Astrocyte of the spinal cord (primary cell): ENCODE measurements around the gene HIBCH.
"Not testable (repeated sequence)": the region's sequence is repeated elsewhere in the genome, so short reads cannot be mapped to it uniquely, and the experiment has no call there.

Experiments used
- DNase-seq: peaks from one replicate; pipeline ENCODE4 v3.0.0; 2011; ENCODE audit warnings: low read depth, low spot score
- H3K4me3 ChIP-seq: 2 replicates; pipeline ENCODE4 v1.5.1; 2011; ENCODE audit warnings: low read depth, mild to moderate bottlenecking, low read length, moderate library complexity
- in situ Hi-C: cut with HindIII; loops from 2 replicates; pipeline ENCODE4 v1.10.0; 2017; ENCODE audit warnings: low sequenced_read_pairs
- TF ChIP-seq, protein P1 (sequence below): IDR thresholded peaks from 2 replicates; pipeline ENCODE4 v1.5.1; 2012; ENCODE audit warnings: low read depth, mild to moderate bottlenecking, low read length, inconsistent platforms

Gene HIBCH

DNA sequence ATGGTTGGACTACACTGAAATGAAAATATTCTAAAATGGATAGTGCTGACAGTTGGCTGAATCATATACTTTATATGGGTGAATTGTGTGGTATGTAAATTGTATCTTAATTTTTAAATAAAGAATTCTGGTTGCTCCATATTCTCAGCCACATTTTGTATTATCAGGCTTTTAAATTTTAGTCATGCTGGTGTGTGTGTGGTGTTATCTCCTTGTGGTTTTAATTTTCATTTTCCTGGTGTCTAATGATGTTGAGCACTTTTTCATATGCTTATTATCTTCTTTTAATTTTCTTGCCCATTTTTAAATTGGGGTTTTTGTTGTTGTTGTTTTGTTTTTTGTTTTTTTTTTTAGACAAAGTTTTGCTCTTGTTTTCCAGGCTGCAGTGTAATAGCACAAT, 3.8 kb upstream of the HIBCH start:
- no peak for DNase-seq
- H3K4me3 ChIP-seq, result no peak overlapping the region
- TF ChIP-seq, protein P1, sequence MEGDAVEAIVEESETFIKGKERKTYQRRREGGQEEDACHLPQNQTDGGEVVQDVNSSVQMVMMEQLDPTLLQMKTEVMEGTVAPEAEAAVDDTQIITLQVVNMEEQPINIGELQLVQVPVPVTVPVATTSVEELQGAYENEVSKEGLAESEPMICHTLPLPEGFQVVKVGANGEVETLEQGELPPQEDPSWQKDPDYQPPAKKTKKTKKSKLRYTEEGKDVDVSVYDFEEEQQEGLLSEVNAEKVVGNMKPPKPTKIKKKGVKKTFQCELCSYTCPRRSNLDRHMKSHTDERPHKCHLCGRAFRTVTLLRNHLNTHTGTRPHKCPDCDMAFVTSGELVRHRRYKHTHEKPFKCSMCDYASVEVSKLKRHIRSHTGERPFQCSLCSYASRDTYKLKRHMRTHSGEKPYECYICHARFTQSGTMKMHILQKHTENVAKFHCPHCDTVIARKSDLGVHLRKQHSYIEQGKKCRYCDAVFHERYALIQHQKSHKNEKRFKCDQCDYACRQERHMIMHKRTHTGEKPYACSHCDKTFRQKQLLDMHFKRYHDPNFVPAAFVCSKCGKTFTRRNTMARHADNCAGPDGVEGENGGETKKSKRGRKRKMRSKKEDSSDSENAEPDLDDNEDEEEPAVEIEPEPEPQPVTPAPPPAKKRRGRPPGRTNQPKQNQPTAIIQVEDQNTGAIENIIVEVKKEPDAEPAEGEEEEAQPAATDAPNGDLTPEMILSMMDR, result no peak
- in situ Hi-C loops, result no loop called here

DNA sequence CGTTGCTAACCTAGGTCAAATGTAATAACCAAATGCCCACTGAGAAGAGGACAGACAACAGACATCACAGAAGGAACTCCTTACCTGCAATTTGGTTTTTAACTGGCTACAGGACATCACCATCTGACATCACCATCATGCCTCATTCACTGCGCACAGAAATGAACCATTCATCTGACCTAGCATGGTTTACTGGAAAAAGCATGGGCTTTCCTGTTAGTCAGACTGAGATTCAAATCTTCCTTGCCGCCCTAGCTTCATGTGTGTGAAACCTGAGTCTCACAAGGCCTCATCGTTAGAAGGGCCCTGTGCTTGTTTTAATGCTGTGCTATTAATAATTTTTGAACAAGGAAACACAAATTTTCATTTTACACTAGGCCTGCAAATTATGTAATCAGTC, 1.1 kb upstream of the HIBCH start:
- in situ Hi-C loops, result no loop called here
- TF ChIP-seq, protein P1, result no peak
- no peak for DNase-seq
- H3K4me3 ChIP-seq, result no peak overlapping the region

DNA sequence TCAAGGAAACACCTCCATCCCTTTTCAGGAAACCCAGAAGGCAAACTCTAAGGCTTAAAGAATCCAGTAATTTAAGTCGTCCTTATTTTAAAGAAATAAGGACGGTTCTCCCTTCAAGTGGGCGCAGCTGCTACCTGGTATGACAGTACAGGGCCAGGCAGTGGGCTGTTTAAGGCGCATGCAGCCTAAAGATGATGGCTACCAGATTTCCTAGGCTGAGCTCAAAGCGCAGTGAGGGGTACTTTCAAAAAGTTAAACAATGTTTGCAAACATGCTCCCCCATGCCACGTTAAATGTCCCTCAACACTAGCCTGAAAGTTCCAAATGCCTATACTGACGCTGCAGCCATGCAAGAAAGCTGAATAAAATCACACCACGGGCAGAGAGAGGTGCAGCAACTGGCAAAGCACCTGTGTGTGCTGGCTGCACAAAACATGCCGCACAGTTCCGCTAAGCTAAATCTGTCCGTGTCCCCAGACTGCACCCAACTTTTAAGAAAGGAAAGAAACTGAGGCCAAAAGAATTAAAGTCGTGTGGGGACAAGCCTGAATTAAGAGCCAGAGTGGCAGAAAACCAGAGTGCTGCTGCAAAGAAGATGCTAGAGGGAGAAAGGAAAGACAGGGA, 583 bp downstream of the HIBCH start:
- H3K4me3 ChIP-seq, result peak overlapping the region; percentile 77
- TF ChIP-seq, protein P1, result no peak
- peak; percentile 20 for DNase-seq
- in situ Hi-C loops, result no loop called here

DNA sequence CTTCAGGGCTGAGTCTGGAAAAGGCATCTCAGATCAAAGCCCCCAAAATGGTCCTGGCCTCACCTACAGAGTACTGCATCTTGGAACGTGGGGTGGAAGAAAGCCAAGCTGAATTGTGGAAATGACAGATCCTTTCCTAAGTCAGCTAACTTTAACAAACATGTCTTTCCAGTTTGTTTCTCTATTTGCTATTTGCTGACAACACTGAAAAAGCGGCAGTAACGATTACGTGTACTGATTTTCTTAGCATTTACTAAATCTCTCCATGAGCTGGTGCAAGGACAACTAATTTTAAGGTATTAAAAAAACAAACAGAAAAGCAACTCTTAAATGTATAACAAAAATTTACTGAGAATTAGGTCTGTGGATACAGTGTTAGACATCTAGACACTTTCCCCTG, 1.1 kb downstream of the HIBCH start:
- peak overlapping the region; percentile 77 for H3K4me3 ChIP-seq
- DNase-seq, result no peak
- in situ Hi-C loops, result no loop called here
- TF ChIP-seq, protein P1, result no peak

DNA sequence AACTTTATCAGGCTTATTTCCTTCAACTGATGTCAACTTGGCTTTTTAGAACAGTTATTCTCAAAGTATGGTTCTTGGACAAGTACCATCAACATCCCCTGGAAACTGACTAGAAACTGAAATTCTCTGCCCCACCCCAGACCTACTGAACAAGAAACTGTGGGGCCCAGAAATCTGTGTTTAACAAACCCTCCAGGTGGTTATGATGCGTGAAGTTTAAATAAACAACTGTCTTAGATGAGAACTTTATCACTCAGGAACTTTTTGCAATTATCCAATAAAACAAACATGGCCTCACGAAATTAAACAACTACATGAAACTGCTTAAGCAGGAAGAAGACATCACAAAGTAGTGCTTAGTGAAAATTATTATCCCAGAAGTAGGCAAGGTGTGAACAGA, 4.4 kb downstream of the HIBCH start:
- in situ Hi-C loops, result no loop called here
- H3K4me3 ChIP-seq, result no peak overlapping the region
- no peak for DNase-seq
- TF ChIP-seq, protein P1, result no peak

DNA sequence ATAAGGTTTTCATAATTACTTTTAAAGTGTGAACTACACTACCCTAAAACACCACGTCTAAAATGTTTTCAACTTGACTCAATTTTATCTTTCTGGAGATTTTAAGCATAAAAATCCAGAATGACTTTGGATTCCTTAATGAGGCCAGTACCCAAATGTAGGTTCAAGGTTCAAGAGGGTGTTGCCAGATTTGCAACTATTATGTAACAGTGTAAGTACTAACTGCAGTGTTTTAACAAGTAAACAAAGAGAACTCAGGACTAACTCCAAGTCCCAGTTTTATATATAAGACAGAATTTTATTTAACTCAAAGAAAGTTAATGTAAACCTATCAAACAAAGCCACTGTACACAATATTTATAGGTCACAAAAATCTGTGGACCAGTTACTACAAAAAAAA, 5.7 kb downstream of the HIBCH start:
- no peak for DNase-seq
- in situ Hi-C loops, result no loop called here
- TF ChIP-seq, protein P1, result no peak
- no peak overlapping the region for H3K4me3 ChIP-seq

DNA sequence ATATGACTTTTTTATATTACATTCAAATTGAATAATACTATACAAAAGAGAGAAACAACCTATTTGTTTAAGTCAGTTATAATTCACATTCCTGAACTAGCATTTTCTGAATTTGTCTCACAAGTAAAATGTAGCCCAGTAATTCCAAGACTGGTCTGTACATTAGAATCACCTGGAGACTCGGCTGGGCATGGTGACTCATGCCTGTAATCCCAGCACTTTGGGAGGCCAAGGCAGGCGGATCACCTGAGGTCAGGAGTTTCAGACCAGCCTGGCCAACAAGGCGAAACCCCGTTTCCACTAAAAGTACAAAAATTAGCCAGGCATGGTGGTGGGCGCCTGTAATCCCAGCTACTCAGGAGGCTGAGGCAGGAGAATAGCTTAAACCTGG, 7.0 kb downstream of the HIBCH start:
- DNase-seq, in situ Hi-C loops, H3K4me3 ChIP-seq: not testable (repeated sequence)
